Stimulated activated CD8-positive, alpha-beta memory T cell treated with anti-CD3 and anti-CD28 coated beads, Interleukin-7, amount 100 ng/mL, for 48 hours (primary cell): Measurements from ENCODE around the gene PRR14L.

Source experiments
- DNase-seq, 2 donors: peaks; one replicate each; pipeline ENCODE4 v3.0.0-alpha.2; 2020; ENCODE audit warnings: low read depth in 1 of 2; ENCODE audit errors: extremely low read depth in 1 of 2

The PRR14L gene

DNA sequence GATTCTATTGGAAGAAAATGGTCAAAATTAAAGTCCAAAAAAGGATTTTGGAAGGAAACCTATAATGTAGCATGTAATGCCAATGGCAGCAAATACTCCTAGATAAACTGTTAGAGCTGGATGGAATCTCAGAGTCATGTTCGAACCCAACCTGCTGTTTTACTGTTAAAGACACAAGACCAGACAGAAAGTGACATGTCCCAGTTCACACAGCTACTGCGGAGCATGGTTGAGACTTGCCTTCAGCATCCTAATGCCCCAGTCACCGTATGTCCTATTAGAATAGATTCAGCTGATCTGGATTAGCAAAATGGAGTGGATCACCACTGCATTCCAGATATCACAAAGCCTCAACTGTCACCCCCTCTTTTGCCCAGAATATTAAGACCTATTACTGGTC is 102.9 kb downstream of the PRR14L start:
- DNase-seq: no peak

DNA sequence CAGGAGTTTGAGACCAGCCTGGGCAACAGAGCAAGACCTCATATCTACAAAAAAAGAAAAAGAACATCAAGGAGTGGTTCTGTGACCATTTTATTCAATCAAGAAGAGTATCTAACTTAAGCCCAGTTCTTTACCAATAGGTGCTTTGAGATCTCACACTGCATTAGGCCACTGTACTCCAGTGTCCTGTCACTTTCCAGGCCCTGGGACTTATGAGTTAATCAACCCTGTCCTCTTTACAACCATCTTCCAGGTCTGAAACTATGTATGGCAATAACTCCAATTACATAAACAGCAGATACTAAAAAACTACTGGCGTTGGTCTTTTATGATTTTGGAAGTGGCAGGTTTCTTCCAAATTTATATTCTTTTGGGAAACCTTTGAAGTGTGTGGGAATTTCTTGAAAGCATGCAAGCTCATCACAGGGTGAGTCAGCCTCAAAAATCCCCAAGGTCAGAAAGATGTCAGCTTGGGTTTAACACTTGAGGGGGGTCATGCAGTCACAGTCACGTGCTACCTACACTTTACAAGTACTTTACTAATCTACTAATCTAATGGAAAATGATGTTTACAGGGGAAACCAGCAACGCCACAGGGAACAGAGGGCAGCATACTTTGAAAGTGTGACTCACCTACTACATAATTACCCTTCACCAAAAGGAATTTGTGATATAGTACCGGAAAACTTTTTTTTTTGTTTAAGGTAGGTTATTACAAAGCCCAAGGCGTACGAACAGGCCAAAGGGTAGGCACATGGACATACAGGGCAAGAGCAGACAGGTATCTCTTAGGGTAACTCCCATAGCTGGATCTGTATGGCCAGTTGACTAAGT is 103.5 kb downstream of the PRR14L start:
- DNase-seq: no peak

DNA sequence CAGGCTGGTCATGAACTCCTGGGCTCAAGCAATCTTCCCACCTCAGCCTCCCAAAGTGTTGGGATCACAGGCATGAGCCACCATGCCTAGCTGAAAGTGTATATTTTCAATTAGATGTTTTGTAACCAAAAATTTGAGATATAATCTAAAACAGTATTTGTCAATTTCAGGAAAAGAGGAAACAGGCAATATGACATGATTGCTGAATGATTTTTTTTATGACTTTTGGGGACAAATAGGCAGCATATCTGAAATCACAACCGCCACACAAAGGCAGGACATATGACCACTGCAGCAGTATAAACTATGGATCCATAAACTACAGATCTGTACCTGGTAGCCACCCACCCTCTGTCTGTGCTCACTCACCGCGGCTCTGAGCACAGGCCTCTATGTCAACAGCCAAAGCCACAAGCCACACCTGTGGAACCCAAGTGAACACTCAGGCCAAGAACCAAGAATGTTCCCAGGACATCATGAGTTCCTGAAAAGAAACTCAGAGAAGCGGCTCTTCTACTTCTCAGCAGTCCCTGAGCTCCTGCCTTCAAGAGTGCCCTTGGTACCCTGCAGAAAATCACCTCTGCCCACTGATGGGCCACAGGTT is 110.4 kb downstream of the PRR14L start:
- no peak for DNase-seq

DNA sequence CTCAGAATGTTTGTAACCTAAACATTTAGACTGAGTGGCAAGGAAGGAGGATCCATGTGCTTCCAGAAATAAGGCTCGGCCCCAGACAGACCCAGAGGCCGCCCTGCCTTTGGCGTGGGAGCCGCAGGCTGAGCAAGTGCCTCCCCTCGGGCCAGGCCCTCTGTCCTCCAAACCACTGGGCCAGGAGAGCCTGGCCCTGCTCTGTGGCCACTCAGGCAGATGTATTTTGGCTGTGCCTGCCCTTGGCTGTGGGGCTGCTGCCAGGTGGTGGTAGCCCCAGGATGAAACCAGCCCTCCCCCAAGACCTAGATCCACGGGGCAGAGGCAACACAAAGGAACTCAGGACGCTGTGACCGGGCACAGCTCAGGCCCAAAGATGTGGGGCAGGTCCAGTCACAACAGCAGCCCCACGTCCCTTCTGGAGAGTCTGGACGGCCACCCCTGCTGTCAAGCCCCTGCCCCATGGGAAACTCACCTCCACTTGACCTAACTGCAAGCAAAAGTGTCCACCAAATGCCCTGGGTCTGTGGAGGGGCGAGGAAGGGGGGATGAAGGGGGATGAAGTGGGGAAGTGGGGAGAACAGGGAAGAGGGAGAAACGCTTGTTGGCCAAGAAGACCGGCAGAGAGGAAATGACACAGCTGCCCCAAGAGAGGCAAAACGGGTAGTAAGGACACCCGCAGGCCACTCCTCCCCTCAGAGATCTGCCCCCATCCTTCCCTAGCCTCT is 111.9 kb downstream of the PRR14L start:
- DNase-seq: no peak

DNA sequence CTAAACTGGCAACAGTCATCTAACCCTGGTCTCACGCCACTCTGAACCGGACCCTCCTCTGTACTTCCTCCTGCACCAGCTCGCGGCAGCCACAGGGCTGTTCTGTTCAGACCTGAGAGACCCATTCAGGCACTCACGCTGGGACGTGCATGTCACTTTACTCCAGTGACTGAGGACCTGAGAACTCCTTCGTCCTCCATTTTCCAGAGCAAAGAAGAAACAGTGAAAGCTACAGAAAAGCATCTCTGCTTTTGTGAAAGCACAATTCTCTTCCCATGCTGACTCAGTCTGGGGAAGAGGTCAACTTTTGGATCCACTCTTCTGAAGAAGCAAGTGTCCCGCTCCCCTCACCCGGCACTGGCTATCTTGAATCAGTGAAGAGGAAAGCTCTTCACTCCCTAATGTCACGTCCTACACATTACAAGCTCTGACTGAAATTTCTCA is 112.5 kb downstream of the PRR14L start:
- no peak for DNase-seq

DNA sequence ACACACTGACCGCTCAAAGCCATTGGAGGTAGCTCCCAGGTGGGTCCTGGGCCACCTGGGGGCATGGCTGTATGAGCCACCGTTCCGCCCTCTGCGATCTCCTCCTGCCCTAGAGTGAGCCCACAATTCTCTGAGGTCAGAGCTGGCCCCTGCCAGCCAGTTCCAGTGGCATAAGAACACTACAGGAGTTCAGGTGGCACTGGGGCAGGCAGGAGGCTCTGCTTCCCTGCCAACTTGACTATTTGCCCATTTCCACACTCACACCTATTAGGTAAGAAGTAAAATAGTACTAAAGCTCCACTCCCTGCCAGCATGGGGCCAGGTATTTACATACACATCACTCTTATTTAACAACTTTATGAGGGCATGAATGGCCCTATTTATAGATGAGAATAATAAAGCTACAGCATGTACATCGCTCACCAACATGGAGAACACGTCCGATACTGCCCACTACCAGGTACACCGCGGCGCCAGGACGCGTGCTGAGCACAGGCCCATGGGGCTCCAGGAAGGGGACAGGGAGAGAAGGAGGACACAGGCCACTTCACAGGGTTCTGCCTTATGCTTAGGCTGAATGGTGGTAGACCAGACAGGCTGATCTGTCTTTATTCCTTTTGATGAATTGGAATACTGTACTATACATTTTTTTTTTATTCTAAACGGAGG is 114.2 kb downstream of the PRR14L start:
- DNase-seq: no peak

DNA sequence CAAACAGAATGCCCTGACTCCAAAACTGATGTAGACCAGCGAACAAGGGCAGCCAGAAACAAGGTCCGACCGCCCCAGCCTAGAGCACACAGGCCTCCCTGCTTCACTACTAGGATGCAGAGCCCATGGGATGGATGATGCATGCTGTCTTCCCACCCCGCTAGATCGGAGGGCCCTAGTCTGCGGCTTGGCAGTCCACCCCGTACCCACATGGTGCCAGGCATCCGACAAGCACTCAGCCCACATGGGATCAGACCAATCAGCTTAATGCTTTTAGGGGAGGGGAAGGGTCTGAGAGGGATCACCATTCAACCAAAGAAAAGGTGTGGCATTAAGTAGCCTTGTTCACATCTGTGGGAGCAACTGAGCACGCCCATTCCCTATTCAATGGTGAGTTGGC is 118.5 kb downstream of the PRR14L start:
- no peak for DNase-seq
